ENCODE measurements around the gene DPM2.

DPM2 gene

DNA sequence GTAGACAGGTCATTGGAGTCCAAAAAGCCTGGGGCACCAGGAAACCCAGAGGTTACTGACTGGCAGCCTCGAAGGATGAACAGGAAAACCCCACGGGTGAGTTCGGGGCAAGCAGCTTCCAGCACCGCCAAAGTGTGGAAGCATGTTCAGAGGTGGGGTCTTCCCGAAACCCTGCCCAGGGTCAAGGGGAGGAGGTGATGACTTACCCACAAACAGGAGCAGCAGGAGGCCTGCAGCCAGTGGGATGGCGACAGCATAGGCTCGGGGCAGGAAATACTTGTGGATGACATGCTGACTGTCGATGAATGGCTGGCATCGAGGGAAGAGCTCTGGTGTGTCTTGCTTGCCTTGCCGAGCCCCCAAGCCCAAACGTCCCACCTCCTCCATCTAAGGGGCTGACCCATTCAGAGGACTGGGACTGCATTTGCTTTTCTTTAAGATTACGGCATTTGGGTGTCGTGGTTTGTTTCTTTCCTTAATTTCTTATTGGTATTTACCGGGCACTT lies 1.3 kb downstream of the DPM2 start:
- DNase-seq, result no peak

DNA sequence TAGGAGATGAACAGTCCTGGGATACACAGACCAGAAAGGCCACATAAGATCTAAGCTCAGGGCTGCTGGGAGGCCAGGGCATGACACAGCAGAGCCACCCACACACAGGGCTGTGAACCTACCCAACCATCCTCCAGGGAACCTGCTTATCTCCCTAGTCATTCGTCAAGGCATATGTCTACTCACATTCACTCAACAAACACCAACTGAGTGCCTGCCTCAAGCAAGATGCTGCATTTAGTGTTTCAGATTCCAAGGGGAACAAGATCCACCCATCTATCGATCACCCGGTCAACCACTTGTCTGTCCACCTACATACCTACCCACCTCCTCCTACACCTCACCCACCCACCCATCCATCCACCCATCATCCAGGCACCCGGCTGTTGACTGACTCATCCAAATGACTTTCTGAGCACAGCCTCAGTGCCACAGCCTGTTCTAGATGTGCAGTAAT lies 1.9 kb downstream of the DPM2 start:
- no peak for DNase-seq

DNA sequence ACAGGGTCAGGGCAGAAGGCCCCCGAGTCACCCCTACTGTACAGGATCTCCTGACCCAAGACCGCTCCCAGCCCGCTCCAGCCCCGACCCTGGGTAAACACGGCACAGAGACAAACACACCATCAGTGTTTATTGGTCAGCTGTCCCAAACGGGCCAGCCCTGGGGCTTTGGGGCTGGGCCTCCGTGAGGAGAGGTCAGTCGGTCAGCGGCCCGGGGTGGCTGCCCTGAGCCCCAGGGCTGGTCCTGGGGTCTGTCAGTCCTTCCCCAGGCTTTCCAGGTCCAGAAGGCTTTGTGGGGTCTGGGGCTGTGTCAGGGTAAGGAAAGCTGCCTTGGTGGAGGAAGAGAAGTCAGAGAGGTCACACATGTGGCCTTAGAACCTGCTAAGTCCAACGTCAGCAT lies 2.7 kb downstream of the DPM2 start:
- DNase-seq, result no peak

DNA sequence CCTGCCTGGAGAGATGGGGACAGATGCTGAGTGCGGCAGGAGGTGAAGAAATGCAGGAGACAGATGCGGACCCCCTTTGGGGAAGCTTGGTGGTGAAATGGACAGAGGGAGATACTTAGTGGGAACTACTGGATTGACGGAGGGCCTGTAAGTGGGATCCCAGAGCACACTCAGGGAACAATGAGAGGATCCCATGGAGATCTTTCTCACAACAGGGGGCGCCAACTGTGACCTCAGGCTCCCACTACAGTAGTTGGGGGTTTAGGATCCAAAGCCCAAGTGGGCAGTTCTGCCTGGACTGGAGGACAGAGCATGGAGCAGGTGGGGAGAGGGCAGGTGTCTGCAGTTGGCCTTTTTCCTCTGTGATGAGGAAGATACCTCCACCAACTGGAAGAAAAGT lies 3.4 kb downstream of the DPM2 start:
- DNase-seq, result no peak

DNA sequence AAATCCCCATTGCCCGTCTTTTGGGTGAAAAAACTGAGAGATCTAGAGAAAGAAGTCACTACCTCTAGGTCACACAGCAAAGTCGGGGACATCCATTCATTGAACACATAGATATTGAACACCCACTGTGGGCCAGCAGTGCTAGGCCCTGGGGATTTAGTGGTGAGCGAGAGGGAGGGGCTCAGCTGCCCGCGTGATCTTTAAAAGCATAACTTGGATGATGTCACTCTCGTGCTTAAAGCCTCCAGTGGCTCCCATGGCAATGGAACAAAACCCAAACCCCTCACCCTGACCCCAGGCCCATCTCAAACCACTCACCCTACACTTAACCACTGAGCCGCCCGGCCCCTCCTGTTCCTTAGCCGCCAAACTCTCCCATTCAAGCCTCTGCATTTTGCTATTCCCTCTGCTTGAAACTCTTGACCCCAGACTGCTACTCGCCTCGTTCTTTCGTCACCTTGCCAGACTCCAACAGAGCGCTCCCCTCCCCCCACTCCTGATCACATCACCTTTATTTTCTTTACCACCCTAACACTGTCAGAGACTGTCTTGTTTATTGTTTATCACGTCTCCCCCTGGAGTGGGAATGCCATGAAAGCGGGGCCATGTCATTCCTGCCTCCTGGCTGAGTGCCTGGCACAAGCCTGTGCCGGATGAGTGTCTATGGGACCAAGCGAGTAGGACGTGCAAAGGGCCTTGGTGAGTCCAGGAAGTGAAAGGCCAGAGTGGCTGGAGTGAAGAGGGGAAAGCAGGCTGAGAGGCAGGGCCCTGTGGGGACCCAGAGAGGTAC lies 6.4 kb downstream of the DPM2 start:
- DNase-seq, result no peak

DNA sequence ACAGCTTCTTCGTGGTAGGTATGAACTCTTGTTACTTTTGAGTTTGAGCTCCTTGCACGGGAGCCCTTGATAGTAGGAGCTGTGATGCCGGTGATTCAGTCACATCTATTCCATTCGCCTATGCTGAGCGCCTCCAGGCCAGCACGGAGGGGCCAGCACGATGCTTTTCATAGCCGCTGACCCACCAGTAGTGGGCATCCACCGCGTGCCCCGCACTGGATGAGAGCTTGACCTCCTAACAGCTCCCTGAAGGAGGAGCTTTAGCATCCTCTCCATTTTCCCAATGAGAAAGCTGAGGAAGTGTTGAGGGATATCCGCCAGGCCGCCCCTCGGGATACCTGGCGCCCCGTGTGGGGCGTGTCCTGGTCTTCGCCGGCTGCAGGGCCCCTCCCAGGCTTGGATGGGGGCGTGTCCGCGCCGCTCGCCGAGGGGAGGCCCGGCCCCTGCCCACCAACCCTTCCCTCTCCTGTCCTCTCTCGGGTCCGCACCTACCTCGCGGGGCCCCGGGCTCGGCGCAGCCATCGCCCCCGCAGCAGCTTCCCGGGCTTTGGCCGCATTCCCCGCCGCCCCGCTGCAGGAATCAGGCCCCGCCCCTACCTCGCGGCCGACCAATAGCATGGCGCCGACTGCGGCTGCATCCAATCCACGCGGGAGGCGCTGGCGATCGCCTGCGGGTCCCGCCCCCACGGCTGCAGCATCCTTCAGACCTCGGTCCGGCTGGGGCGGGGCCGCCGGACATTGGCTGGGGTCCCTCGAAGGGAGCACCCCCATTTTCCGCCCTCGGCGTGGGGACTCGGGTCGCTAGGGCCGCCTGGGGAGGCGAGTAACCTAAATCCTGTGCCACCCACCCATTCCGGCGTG lies 7.2 kb downstream of the DPM2 start, which contains the start of gene PIP5KL1:
Gene PIP5KL1, minus strand, starts transcription at position 547 of the 861 bp plus-strand sequence. Its CDS starts 25 bp downstream, at position 522.
- peak in 13 of 14 donors; percentile 42 to 83 (median 69) for DNase-seq

DNA sequence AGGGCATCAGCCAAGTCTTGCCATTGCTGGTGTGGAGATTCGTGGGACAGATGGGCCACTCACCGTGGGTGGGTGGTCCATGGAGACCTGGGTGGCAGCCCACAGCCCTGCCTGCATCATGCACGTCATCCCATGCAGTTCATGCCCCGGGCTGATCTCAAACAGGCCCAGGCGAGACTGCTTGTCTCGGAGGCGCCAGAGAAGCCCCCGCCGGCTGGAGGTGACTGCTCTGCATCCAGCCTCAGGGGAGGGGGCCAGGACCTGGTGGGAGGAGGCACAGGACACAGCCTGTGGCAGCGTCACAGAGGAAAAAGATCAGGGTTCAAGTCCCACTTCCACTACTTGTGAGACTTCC lies 8.1 kb downstream of the DPM2 start:
- DNase-seq, result no peak

DNA sequence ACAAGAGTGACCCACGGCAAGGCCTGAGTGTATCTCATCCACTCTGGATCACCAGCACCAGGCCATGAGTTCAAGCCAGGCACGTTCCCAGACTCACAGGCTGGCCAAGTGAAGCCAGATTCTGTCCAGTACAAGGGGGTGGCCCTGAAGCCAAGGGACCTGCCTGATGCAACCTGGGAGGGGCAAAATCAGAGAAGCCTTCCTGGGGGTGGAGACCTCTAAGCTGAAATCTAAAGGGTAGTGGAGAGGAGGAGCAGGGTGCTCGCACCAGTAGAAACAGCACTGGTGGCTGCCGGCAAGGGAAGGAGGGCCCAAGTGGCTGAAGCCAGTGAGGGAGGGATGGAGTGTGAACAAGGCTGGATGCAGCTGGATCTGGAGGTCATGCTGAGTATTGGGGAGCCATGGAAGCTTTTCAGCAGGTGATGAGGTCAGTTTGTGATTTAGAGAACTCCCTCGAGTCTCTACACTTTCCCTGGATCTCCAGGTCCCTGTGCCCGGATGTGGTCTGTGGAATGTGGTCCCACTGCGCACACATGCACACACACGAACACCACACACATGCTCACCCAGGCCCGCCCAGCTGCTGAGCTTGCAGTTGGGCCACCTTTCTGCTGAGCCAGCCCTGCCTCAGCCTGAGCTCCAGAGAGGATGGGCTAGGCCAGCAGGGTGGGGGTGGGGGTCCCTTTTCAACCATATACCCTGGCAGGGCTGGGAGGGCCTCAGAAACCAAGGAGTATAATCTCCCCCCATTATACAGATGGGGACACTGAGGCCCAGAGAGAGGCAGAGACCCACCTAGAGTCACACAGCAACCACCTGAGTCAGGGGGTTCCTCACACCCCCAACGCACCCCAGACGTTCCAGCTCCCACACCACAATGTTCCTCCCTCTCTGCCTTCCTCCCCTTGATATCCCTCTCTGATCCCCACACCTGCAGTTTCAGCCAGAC lies 8.7 kb downstream of the DPM2 start:
- DNase-seq, result no peak

DNA sequence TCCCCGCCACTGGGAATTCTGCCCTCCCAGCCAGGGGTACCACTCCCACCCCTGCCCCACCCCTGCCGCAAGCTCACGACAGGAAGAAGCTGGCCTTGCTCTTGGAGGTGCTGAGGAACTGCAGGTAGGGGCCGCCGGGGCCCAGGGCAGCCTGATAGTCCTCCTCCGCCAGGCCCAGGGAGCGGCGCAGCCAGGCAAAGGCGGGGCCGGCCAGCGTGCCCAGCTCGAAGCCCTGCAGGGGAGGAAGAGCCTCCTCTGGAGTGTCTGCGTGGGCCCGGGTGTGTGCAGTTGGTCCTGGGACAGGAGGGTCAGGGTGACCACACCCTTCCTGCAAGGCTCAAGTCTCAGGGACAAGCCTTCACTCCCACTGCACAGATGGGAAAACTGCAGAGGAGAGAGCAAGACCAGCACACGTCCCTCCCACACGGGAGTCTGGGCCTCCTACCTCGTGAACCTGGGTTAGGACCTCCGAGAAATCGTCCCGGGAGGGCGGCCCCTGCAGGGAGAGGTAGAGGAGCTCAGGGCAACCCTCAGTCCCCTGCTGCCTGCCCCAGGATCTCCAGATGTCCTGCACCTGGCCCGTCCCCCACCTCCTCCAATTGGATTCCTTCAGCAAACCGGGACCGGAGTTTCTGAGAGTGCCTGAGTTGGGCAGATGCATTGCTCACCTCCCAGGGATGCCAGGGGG lies 9.5 kb downstream of the DPM2 start:
- no peak for DNase-seq

DNA sequence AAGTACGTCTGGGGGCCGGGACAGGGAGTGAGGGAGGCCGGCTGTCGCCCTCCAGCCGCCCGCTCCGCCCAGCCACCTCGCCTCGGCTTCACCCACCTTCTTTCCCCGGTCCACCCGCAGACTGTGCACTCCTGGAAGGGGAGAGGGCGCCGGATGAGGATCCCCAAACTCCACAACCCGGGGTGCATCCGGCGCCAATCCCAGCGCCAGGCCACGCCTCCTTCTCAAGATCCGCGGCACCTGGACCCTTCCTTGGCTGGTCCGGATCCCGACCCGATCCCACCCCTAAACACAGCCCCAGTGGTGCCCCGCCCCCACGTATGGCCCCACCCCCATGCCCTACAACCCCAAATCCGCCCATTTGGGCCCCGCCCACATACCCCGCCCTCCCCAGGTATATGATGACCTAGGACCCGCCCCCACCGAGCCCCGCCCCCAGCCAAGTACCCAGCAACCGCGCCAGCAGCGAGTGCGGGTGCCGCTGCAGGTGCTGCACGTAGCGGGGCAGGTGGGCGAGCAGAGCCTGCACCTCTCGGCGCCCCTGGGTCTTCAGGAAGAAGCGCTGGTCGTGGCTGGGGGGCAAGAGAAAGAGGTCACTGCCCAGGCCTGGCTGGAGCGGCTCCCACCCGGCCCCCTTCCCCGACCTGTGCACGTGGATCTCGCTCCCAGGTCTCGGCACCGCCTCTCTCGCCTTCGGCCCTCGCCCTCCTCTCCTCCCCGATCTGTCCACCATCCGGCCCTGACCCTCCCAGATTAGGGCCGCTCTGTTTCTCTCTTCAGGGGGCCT lies 10.3 kb downstream of the DPM2 start:
- DNase-seq, result no peak

DNA sequence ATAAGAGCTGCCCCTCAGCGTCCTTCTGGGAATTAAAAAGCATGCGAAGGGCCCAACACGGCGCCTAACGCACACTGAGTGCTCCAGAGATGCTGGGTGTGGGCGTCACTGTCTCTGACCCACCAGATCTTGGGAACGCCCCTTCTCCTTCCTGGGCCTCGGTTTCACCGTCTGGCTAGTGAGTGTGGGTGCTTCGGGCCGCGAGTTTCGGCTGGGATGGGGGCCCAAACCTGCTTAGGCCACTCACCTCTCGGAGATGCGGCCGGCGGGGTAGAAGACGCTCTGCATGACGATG lies 10.8 kb downstream of the DPM2 start:
- DNase-seq, result no peak

DNA sequence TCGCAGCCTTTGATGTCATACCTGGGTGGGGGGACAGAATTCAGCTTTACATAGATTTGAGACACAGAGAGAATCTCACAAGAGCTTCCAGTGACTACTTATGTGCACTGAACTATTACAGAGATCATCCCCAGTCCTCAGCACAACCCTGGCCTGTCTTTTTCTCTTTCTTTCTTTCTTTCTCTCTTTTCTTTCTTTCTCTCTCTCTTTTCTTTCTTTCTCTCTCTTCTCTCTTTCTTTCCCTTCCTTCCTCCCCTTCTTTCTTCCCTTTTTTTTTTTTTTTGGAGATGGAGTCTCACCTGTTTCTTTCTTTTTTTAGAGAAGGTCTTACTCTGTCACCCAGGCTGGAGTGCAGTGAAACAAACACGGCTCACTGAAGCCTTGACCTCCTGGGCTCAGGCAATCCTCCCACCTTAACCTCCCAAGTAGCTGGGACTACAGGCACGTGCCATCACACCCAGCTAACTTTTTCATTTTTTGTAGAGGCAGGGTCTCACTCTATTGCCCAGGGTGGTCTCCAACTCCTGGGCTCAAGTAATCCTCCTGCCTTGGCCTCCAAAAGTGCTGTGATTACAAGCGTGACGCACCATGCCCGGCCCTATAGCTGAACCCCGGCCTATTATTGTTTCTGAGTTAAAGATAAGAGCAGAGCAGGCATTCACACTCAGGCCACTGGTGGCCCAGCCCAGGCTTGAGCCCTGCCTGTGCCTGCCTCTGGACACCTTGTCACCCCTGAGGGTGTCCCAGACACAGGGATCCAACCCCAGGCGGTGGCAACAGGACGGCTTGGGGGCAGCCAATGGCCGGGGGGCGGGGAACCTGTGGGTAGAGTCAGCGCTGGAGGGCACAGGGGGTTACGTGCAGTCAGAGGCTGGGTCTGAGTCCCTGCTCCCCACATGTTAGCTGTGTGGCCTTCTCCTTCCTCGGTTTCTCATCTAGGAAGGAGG lies 11.4 kb downstream of the DPM2 start:
- no peak for DNase-seq

DNA sequence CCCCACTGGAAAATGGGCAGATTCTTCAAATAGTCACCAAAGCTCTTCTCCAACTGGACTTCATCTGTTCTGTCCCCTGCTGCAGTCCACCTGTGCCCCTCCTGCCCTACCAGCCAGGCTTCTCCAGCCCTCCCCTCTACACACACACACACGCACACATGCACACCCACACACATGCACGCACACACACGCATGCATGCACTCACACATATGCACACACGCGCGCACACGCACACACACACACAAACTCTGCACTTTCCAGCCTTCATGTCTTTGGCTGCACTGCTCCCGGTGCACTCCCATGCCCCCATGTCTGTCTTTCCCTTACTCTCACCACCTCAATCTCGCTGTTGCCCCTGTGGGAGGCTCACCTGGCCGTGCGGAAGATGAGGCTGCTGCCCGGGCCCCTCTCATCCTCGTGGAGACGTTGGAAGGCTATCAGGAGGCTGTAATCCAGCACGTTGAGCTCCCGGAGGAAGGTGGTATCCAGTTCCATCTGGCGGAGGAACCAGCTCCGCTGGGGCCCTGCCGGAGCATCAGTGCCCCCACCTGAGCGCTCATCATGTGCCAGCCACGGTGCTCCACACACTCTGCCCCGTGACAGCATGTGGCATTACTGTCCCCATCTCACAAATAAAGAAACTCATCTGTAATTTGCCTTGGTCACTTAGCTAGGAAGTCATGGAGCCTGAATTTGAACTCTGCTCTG lies 12.8 kb downstream of the DPM2 start:
- no peak for DNase-seq

DNA sequence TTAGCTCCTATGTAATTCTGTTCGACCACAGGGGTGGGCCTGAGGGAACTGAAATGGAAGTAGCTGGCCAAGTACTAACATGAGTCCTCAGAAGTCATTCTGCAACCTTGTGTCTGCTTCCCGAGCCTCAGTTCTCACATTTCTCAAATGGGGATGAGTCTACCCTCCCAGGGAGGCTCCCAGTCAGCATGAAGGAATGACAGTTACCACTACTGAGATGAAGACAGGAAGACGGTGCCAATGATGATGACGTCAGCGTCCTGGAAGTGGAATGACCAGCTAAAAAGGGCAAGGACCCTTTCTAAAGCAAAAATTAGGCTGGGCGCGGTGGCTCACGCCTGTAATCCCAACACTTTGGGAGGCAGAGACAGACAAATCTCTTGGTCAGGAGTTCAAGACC lies 13.9 kb downstream of the DPM2 start:
- no peak for DNase-seq

DNA sequence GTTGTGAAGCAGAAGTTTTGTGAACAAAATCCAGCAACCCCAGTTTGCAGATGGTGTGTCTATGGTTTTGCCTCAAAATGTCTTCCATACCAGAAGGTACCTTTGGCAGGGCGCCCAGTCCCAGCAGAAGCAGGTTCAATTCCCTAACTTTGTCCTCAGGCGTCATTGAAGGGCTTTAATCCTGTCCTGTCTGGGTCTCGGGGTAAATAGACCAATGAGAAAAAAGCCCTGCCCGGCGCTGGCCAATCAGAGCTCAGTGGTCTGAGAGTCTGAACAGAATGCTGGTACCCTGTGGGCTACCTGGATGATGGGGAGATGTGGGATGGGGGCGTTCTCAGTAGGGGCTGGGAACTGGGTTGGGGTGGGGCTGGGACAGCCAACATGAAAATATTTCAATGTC lies 14.6 kb downstream of the DPM2 start:
- no peak for DNase-seq

DNA sequence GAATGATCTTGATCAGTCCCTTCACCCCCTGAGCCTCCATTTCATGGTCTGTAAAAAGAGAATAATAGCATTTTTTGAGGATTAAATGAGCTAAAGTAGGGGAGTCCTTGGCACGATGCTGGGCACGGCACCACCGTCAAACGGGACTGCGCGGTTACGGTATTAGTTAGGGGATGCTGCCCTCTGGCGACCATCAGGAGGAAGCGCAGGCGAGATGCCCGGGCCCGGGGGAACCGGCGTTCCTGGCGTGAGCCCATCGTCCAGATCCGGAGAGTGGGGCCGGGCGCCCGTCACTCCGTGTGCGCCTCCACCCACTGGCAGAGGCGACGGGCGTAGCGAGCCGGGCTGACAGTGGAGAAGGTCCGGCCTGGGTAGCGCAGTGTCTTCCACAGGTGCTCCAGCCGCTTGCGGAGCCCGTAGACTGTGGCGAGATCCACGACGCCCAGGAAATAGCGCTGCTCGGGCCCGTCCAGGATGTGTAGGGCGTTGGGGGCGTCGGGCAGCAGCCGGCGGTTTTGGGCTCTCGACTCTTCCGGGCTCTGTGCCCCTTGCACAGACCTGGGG lies 16.0 kb downstream of the DPM2 start:
- peak in 9 of 14 donors; percentile 26 to 74 (median 37) for DNase-seq

DNA sequence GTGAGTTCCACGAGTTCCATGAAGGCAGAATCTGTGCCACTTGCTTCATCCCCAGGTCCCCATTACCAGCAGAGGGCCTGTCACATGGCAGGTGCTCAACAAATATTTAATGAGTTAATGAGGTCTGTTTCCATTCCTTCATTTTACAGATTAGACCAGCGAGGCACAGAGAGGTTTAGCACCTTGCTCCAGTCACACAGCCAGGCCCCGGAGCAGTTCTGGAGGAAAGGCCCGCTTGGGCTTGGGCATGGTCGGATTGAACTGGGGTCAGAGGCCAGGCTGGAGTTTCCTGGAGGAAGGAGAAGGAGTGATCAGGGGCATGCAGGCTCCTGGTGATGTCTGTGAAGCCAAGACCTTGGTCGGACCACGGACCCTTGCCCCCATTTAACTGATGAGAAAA lies 16.9 kb downstream of the DPM2 start:
- DNase-seq, result no peak

DNA sequence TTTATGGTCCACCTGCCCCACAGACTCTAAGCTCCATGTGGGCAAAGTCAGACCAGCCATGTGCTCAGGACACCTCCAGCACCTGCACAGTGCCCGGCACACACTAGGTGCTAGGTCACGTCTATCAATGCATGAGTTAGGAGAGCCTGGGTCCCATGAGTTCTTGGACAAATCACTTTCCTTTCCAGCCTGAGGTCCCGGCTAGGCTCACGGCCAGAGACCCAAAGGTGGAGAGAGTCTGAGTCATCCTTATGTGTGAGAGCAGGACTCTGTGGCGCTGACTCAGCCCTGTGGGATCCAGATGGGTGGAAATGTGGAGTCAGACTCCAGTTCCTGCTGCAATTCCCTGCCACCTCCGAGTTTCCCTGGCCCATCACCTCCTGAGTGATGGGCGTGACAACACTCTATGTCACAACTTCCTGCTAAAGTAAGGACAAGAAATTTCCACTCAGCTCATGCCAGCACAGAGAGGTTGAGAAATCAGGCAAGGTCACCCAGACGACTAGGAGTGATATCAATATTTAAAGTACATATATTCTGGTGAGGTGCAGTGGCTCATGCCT lies 18.3 kb downstream of the DPM2 start:
- DNase-seq, result peak in 1 of 14 donors; percentile 47
